Ovary (tissue), 9 donors: ENCODE data around the gene TERT. TPM values are rescaled to one million over a fixed set of nuclear protein-coding genes. Genes with fewer than 3 reads are reported as not detected.
A peak's percentile ranks its signal among the peaks of the same experiment; 100 is the strongest.

ENCODE experiments used
- DNase-seq, 5 donors: peaks; one replicate each; pipeline ENCODE4 v3.0.0-alpha.2; 2019 to 2020
- H3K27ac ChIP-seq, 2 donors: fragments of 200-600 bp; one replicate each; pipeline versions ENCODE4 v1.5.1 to v1.8.0; 2019 to 2022
- H3K27me3 ChIP-seq: fragments of 200-600 bp; one replicate; pipeline ENCODE4 v1.8.0; 2022
- H3K36me3 ChIP-seq: fragments of 200-600 bp; sonication (generic); one replicate; pipeline ENCODE4 v1.5.1; 2019
- H3K4me1 ChIP-seq: one replicate; pipeline ENCODE4 v1.8.1; 2013; ENCODE audit warnings: mild to moderate bottlenecking, moderate library complexity; ENCODE audit not compliant: insufficient read depth
- H3K4me3 ChIP-seq: fragments of 200-600 bp; sonication (generic); one replicate; pipeline ENCODE4 v1.5.1; 2017
- H3K9me3 ChIP-seq, 2 donors: fragments of 200-600 bp in 1 of 2; sonication (generic) in 1 of 2; one replicate each; pipeline versions ENCODE4 v1.5.1 to v1.8.1; 2013 to 2019; ENCODE audit warnings: mild to moderate bottlenecking in 1 of 2, moderate library complexity in 1 of 2
- CTCF ChIP-seq, 3 donors: fragments of 450-650 bp in 2 of 3; fragments of 200-600 bp in 1 of 3; IDR thresholded peaks; one replicate each; pipeline versions ENCODE4 v1.5.1 to v1.8.0; 2016 to 2022; ENCODE audit warnings: antibody characterized with exemption in 3 of 3, mild to moderate bottlenecking in 1 of 3
- EP300 ChIP-seq: sonication (generic); formaldehyde crosslinking; IDR thresholded peaks from one replicate; pipeline ENCODE4 v1.6.1; 2017; ENCODE audit warnings: antibody characterized with exemption
- POLR2A ChIP-seq: fragments of 450-650 bp; IDR thresholded peaks from one replicate; pipeline ENCODE4 v1.6.1; 2017; ENCODE audit warnings: antibody characterized with exemption, mild to moderate bottlenecking, moderate library complexity
- WGBS, 3 donors: extraction: QIAGEN DNeasy Blood & Tissue Kit in 1 of 3; methylation state at CpG; one replicate each; pipeline versions ENCODE4 v1.1.5 to v1.1.7; 2013 to 2017; 5-methylcytosine and 5-hydroxymethylcytosine counted together
- intact Hi-C, 4 donors: fragments of 100-400 bp; cut with DNase I; formaldehyde crosslinking; loops; one replicate each; pipeline versions ENCODE4 v1.11.0 to v1.15.1; 2022 to 2023
- polyA plus RNA-seq, 2 donors: library from polyadenylated mRNA; stranded (reverse); fragments of 200-250 nt in 1 of 2; fragments of 350-450 nt in 1 of 2; fragmentation: Illumina TruSeq in 1 of 2; extraction: RNeasy Lipid Tissue Mini Kit (QIAGEN cat#74804) in 1 of 2; gene quantifications; one replicate each; pipeline ENCODE4 v1.2.3, GENCODE V29; 2013 to 2014
- total RNA-seq, 7 donors: library from RNA; depleted of rRNA in 2 of 7; stranded (reverse); fragments of >200 nt in 2 of 7; fragmentation: NEBNext Ultra II Directional in 3 of 7; extraction: Animal tissue kit (Norgen Biotek cat#: 25700) in 3 of 7; gene quantifications; one replicate each; pipeline versions ENCODE4 v1.1.0 to v1.2.4, GENCODE V29; 2016 to 2023
- donor health status: DM: no; HTN: no; CAD: no; lungs with moderate emphysema.
- donor health status: DM: no; HTN: no; CAD: no.
- donor health status: Bipolar disorder and iron deficiency.
- donor health status: DM: yes; HTN: yes; CAD: no.
- donor health status: DM: no; HTN: no; CAD: no.
- donor health status: DM: yes; HTN: yes; CAD: no.

Gene TERT
- total and polyA plus RNA-seq, 9 donors, result 0.10 to 3.1 TPM; not detected in 7

GRCh38 chr5:1320436-1321344, 25.8 kb upstream of the TERT start:
- Histone ChIP-seq H3K36me3 (no peaks in the 10 kb centered on the region), H3K27me3 (no peaks in the 10 kb centered on the region), H3K4me1 (no peaks in the 10 kb centered on the region), H3K4me3 (no peak overlapping the region), H3K27ac (no peak overlapping the region), H3K9me3 (no peaks in the 10 kb centered on the region)
- intact Hi-C loops, result no loop called here
- DNase-seq, result peak in 1 of 5 donors; percentile 26
- 89 to 93% (median 90%) methylated on average over 36 of the region's 36 CpGs for WGBS, 3 donors
- TF ChIP-seq EP300 (no peak), POLR2A (no peak), CTCF (IDR thresholded peaks at IDR 0.05) (no peak)

GRCh38 chr5:1319436-1320256, 24.8 kb upstream of the TERT start:
- Histone ChIP-seq H3K4me3 (no peak overlapping the region), H3K4me1 (no peaks in the 10 kb centered on the region), H3K27me3 (no peaks in the 10 kb centered on the region), H3K9me3 (no peaks in the 10 kb centered on the region), H3K36me3 (no peaks in the 10 kb centered on the region), H3K27ac (no peak overlapping the region)
- peak in 2 of 5 donors; percentile 13 to 28 for DNase-seq
- TF ChIP-seq EP300, result no peak
- TF ChIP-seq POLR2A, result no peak
- TF ChIP-seq CTCF (IDR thresholded peaks at IDR 0.05), result no peak
- intact Hi-C loops, result no loop called here
- WGBS, 3 donors, result 88 to 91% (median 90%) methylated on average over 21 of the region's 21 CpGs

GRCh38 chr5:1318659-1319251, 23.9 kb upstream of the TERT start:
- WGBS, 3 donors, result 92 to 94% (median 94%) methylated on average over 29 of the region's 29 CpGs
- Histone ChIP-seq H3K4me3 (no peak overlapping the region), H3K9me3 (no peaks in the 10 kb centered on the region), H3K27me3 (no peaks in the 10 kb centered on the region), H3K4me1 (no peaks in the 10 kb centered on the region), H3K36me3 (no peaks in the 10 kb centered on the region), H3K27ac (no peak overlapping the region)
- DNase-seq, result peak in 2 of 5 donors; percentile 9 to 31
- intact Hi-C loops, result no loop called here
- TF ChIP-seq POLR2A (no peak), EP300 (no peak), CTCF (IDR thresholded peaks at IDR 0.05) (no peak)

GRCh38 chr5:1317921-1318565, 23.2 kb upstream of the TERT start:
- intact Hi-C loops, result no loop called here
- H3K4me1 ChIP-seq, result no peaks in the 10 kb centered on the region
- DNase-seq, result peak in 2 of 5 donors; percentile 8 to 28
- no peaks in the 10 kb centered on the region for H3K9me3 ChIP-seq
- H3K27ac ChIP-seq, result no peak overlapping the region
- no peaks in the 10 kb centered on the region for H3K27me3 ChIP-seq
- H3K4me3 ChIP-seq, result no peak overlapping the region
- TF ChIP-seq POLR2A (no peak), EP300 (no peak), CTCF (IDR thresholded peaks at IDR 0.05) (no peak)
- WGBS, 3 donors, result 83 to 88% (median 88%) methylated on average over 26 of the region's 26 CpGs
- H3K36me3 ChIP-seq, result no peaks in the 10 kb centered on the region
